ENCODE data around the gene DNAH12.
A peak's percentile ranks its signal among the peaks of the same experiment; 100 is the strongest.
"Not testable (repeated sequence)": the region's sequence is repeated elsewhere in the genome, so short reads cannot be mapped to it uniquely, and the experiment has no call there.

DNAH12 gene

GRCh38 chr3:57303520-57303919, 240.6 kb downstream of the DNAH12 start:
- DNase-seq: not testable (repeated sequence)

GRCh38 chr3:57298041-57298440, 246.1 kb downstream of the DNAH12 start:
- DNase-seq: peak; percentile 27

GRCh38 chr3:57292897-57293526, 251.1 kb downstream of the DNAH12 start:
- DNase-seq: no peak

GRCh38 chr3:57292159-57292896, 251.8 kb downstream of the DNAH12 start, which contains the start of gene ASB14:
TSS of gene ASB14 (minus strand) at chr3:57292685. CDS start at chr3:57292033, 652 bp downstream.
- DNase-seq: no peak

- DNase-seq: no peak
Observed at GRCh38 chr3:57288403-57288802, 255.7 kb downstream of the DNAH12 start.

GRCh38 chr3:57287205-57287604, 256.9 kb downstream of the DNAH12 start:
- no peak for DNase-seq

GRCh38 chr3:57283334-57283733, 260.8 kb downstream of the DNAH12 start:
- no peak for DNase-seq

GRCh38 chr3:57281715-57282114, 262.4 kb downstream of the DNAH12 start:
- no peak for DNase-seq

- DNase-seq: no peak
Observed at GRCh38 chr3:57279685-57280084, 264.5 kb downstream of the DNAH12 start.

- DNase-seq: no peak
Observed at GRCh38 chr3:57278237-57278636, 265.9 kb downstream of the DNAH12 start.

- DNase-seq: no peak
Observed at GRCh38 chr3:57275393-57275792, 268.8 kb downstream of the DNAH12 start.

GRCh38 chr3:57274845-57275244, 269.3 kb downstream of the DNAH12 start:
- DNase-seq: no peak

GRCh38 chr3:57268416-57268815, 275.7 kb downstream of the DNAH12 start:
- DNase-seq: no peak

GRCh38 chr3:57261929-57262328, 282.2 kb downstream of the DNAH12 start:
- DNase-seq: no peak

GRCh38 chr3:57261119-57261518, 283.0 kb downstream of the DNAH12 start:
- DNase-seq: no peak

- no peak for DNase-seq
Observed at GRCh38 chr3:57257678-57258077, 286.5 kb downstream of the DNAH12 start.

- DNase-seq: no peak
Observed at GRCh38 chr3:57256844-57257243, 287.3 kb downstream of the DNAH12 start.

- no peak for DNase-seq
Observed at GRCh38 chr3:57252404-57252803, 291.7 kb downstream of the DNAH12 start.

GRCh38 chr3:57244946-57245345, 299.2 kb downstream of the DNAH12 start:
- DNase-seq: no peak

All from activated CD4-positive, alpha-beta T cell treated with anti-CD3 and anti-CD28 coated beads for 48 hours (primary cell).